Measurements from ENCODE around the gene CCDC63.

Gene CCDC63

GRCh38 chr12:110846615-110847566 lies at the start of gene CCDC63:
TSS of gene CCDC63 (plus strand) at chr12:110846987. CDS start at chr12:110852955, 5,968 bp downstream.
- peak in 2 of 3 experiments; percentile 1 to 17 for DNase-seq (ENCODE audit: low read depth in 2 of 3, low spot score in 2 of 3)

DNA sequence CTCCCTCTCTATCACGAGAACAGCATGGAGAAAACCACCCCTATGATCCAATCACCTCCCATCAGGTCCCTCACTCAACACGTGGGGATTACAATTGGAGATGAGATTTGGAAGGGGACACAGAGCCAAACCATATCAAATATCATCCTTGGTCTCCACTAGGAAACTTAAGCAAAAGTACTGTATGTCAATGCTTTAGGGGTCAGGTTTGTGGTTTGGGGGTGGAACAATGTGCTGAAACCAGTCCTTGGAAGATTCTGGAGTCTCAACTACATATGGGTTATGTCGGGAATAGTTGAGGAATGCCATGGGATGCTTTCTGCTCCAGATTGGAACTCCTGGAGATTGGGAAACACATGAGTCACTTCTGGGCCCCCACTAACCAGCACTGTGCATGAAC lies 48.3 kb upstream of the CCDC63 start:
- no peak for DNase-seq (ENCODE audit: low read depth in 2 of 3, low spot score in 2 of 3)

GRCh38 chr12:110802489-110802888 lies 44.3 kb upstream of the CCDC63 start:
- no peak for DNase-seq (ENCODE audit: low read depth in 2 of 3, low spot score in 2 of 3)

GRCh38 chr12:110804406-110804805 lies 42.4 kb upstream of the CCDC63 start:
- no peak for DNase-seq (ENCODE audit: low read depth in 2 of 3, low spot score in 2 of 3)

DNA sequence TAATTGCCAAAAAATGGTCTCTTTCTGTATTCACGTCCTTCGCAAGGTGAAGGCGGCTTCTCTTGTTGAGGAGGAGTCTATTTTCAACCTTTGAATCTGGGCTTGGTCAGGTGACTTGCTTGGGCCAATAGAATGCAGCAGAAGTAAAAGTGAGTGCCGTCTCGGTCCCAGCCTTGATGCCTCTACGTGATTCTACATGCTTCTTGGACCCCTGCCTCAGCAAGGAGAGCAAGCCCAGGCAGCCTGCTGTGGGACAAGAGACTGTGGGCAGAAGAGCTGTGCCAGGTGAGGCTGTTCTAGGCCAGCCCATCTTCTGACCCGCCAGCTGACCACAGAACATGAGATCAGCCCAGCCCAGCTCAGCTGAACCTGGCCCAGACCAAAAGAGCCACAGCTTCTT lies 39.1 kb upstream of the CCDC63 start:
- DNase-seq (ENCODE audit: low read depth in 2 of 3, low spot score in 2 of 3): no peak

DNA sequence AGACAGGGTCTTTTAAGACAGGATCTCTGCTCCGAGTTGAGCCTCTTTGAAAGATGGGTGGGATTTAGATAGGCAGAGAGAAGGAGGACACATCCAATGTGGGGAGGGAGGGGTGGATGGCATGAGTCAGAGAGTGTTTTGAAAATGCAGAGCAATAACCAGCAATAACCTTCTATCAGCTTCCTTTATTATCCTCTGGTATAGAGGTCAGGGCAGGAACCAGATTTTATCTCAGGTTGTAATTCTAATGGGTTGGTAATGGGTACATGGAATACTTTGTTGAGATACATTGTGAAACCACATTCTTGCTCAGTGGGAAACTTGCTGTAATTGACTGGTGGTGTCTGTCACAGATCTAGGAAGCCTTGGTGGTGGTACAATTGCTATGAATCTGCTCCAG lies 37.6 kb upstream of the CCDC63 start:
- no peak for DNase-seq (ENCODE audit: low read depth in 2 of 3, low spot score in 2 of 3)

DNA sequence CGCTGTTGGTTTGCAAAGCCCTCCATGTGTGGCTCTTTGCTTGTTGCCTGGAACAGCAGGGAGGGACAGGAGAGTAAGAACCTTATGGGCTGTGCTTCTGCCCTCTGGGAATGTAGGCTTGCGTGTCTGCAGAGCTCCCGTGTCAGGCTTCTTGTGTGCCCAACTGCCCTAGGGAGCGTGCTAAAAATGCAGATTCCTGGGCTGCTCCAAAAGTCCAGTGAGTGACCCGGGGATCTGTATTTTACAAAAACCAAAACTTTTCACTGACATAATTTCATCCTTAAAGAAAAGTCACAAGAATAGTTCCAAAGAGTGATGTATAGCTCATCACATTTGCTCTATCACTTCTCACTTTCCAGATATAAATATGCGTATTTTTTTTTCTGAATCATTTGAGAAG lies 34.8 kb upstream of the CCDC63 start:
- no peak for DNase-seq (ENCODE audit: low read depth in 2 of 3, low spot score in 2 of 3)

- DNase-seq (ENCODE audit: low read depth in 2 of 3, low spot score in 2 of 3): no peak
Observed at GRCh38 chr12:110813285-110813684, 33.5 kb upstream of the CCDC63 start.

- DNase-seq (ENCODE audit: low read depth in 2 of 3, low spot score in 2 of 3): no peak
Observed at GRCh38 chr12:110813756-110814155, 33.0 kb upstream of the CCDC63 start.

GRCh38 chr12:110816248-110816647 lies 30.5 kb upstream of the CCDC63 start:
- DNase-seq (ENCODE audit: low read depth in 2 of 3, low spot score in 2 of 3): no peak

GRCh38 chr12:110816779-110817178 lies 30.0 kb upstream of the CCDC63 start:
- no peak for DNase-seq (ENCODE audit: low read depth in 2 of 3, low spot score in 2 of 3)

DNA sequence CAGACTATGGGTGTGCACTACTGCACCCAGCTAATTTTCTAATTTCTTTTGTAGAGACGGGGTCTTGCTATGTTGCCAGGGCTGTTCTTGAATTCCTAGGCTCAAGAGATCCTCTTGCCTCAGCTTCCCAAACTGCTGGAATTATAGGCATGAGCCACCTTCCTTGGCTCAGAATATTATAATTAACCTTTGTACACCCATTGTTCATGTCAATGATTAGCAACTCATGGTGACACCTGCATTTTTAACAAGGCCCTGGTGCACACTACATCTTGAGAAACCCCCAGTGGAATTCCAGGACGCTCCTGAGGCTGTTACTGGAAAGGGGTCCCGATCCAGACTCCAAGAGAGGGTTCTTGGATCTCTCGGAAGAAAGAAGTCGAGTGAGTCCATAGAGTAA lies 28.3 kb upstream of the CCDC63 start:
- DNase-seq (ENCODE audit: low read depth in 2 of 3, low spot score in 2 of 3): no peak

DNA sequence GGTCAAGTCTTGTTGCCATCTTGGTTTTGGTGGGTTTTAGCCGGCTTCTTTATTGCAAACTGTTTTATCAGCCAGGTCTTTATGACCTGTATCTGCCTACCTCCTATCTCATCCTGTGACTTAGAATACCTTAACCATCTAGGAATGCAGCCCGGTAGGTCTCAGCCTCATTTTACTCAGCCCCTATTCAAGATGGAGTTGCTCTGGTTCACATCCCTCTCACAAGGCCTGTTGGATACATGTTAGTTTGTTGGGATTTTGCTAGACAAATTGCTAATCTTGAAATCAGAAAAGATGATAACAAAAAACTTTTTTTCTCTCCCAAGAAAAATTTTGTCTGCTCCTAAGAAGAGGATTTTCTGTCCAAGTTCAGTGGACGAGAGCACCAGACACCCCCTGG lies 27.6 kb upstream of the CCDC63 start:
- DNase-seq (ENCODE audit: low read depth in 2 of 3, low spot score in 2 of 3): no peak

DNA sequence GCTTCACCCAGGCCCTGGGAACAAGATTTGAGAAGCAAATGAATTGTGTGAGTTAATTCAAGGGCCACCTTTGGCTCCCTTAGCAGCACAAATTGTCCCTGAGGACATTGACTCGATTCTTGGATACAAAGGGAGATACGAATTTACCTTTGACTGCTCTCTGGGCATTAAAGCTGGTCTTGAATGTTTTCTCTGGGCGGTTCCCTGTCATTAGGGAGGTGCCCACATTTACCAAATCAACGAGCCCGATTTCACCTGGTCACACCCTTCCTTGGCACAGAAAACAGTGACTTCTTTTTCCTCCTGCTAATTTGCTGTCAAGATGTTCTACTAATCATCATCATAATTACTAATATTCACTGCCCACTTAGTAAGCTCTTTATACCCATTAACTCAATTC lies 27.1 kb upstream of the CCDC63 start:
- DNase-seq (ENCODE audit: low read depth in 2 of 3, low spot score in 2 of 3): no peak

DNA sequence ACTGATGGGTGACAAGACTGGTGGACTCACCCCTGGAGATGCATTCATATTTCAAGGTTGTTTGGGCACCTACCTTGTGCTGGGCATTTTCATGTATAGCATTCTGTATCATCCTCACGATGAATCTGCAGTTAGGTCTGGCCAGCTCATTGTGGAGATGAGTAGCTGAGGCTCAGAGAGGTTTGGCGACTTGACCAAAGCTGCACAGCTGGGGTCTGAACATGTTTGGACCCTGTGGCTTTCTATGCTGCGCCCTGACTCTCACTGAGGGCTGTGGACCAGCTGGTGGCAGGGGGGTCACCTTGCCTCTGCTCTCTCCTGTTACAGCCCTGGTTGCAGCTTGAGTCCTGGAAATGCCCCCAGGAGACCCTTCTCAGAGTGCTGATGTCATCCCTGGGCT lies 24.9 kb upstream of the CCDC63 start:
- DNase-seq (ENCODE audit: low read depth in 2 of 3, low spot score in 2 of 3): no peak

DNA sequence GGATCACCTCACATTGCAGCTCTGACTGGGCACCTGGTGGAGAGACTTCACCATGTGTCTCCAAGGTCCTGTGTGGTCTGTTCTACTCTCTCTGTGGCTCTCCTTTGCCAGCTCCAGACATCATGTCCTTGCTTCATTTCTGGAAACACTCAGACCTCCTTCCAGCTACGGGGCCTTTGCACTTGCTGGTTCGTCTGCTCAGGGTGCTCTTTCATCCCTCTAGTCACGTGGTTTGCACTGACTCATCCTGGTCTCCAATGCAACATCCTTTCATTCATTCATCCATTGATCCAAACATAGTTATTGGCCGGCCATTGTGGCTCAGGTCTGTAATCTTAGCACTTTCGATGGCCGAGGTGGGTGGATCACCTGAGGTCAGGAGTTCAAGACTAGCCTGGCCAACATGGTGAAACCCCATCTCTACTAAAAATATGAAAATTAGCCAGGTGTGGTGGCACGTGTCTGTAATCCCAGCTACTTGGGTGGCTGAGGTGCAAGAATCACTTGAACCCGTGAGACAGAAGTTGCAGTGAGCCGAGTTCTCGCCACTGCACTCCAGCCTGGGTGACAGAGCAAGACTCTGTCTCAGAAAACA lies 23.9 kb upstream of the CCDC63 start:
- DNase-seq (ENCODE audit: low read depth in 2 of 3, low spot score in 2 of 3): no peak

GRCh38 chr12:110824342-110824741 lies 22.4 kb upstream of the CCDC63 start:
- no peak for DNase-seq (ENCODE audit: low read depth in 2 of 3, low spot score in 2 of 3)

GRCh38 chr12:110825530-110825929 lies 21.3 kb upstream of the CCDC63 start:
- DNase-seq (ENCODE audit: low read depth in 2 of 3, low spot score in 2 of 3): no peak

DNA sequence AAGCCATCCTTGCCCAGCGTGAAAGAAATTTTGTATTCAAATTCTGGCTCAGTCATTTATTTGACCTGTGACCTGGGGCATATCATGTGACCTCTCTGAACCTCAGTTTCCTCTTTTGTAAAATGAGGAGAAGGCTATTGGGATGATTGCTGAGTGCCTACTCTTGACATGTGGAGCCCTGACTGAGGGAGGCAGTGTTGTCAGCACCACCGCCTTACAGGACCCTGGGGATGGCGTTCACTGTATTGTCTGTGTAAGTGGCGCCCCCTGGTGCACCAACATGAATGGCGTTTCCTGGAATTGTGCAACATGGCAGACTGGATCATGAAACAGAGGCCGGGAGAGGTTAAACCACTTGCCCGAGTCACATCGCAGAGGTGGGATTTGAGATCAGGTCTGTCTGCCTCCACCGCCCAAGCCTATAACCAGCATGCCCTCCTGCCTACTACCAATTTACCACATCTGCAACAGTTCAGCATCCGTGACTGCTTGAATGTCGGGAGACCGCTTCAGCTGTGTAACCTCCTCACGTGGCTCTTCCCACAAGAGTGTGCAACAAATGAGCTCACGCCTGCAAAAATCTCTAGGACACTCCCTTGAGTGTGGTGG lies 20.1 kb upstream of the CCDC63 start:
- DNase-seq (ENCODE audit: low read depth in 2 of 3, low spot score in 2 of 3): peak; percentile 71 to 82 (median 79)

GRCh38 chr12:110829308-110829707 lies 17.5 kb upstream of the CCDC63 start:
- no peak for DNase-seq (ENCODE audit: low read depth in 2 of 3, low spot score in 2 of 3)

DNA sequence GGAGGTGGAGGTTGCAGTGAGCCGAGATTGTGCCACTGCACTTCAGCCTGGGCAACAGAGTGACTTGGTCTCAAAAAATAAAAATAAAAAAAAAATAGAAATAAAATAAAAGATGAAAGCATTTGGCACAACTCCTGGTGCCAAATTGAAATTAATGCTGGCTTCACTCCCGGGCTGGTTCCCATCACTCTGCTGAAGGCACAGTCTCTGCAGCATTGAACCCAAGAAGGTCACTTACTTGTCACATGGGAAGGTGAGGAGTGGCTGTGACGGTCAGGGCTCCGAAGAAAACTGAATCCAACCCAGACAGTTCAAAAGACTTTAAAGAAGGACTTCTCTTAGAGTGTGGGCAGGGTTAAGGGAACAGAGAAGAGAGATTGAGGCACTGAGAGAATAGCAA lies 10.5 kb upstream of the CCDC63 start:
- DNase-seq (ENCODE audit: low read depth in 2 of 3, low spot score in 2 of 3): no peak

DNA sequence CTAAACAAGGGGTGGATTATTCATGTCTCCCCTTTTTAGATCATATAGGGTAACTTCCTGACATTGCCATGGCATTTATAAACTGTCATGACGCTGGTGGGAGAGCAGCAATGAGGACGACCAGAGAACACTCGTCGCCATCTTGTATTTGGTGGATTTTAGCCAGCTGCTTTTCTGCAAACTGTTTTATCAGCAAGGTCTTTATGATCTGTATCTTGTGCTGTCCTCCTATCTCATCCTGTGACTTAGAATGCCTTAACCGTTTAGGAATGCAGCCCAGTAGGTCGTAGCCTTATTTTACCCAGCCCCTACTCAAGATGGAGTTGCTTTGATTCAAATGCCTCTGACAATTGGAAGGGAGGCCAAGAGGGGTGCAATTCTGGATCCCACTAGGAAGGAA lies 5.8 kb upstream of the CCDC63 start:
- no peak for DNase-seq (ENCODE audit: low read depth in 2 of 3, low spot score in 2 of 3)
